ENCODE data around the gene MAPK8IP3.

MAPK8IP3 gene

DNA sequence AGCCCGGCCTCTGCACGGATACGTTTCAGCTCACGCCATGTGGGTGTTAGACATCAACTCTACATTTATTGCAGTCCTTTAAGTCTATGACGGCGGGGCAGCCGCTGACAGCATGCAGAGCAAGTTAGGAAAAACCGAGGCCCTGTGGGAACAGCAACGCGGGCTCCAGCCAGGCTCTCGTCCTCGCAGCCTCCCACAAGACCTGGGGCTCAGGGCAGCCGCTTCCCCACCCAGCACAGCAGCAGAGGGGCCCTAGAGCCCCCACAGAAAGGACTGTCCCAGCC, 70.6 kb downstream of the MAPK8IP3 start:
- no peak for DNase-seq

DNA sequence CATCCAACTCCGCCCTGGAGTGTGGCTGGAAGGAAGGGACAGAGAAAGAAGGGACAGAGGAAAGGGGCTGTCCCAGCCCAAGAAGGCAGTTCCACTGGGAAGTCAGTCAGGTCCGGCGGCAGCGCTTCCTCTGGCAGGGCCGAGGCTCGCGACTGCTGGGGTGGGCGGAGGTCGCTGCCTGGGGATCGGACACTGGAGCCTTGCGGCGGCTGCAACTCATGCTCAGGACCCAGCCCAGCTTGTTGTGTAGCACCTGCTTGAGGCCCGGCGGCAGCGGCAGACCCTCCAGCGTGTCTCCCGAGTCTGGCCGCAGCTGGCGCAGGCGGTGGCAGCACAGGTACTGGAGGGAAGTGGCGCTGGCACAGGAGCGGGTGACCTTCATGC, 71.0 kb downstream of the MAPK8IP3 start:
- no peak for DNase-seq

DNA sequence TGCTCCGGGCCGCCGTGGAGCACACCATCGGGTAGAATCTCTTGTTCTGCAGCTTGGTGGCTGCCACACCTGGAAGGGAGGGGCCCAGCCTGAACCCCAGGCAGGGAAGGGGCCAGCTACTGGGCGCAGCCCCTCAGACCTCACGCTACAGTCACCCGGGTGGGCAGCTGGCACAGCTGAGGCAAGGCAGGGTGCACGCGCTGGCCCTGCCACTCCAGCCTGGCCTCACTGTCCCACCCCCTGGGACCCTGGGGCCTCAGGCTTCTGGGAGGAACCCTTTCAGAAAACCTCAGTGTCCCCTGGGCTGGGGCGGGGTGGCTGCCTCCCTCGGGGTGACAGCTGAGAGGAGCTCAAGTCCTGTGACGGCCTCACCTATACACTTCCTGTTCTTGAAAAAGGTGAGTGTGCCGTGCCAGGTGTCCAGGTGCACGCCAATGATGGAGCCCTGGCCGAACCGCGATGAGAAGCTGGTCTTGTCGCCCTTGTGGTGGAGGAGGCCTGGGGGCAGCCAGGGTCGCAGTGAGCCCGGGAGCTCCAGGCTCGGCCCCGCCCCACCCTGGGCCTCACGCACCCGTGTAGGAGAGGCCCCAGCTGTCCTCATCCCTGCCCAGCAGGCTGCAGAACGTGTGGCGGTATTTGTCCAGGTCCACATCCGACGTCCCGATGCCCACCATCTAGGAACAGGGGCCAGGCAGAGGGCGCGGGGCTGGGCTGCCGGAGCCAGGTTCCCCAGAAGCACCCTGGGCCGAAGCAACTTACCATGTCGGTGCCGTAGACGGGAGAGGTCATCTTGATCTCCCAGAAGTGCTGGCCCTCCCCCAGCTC, 71.6 kb downstream of the MAPK8IP3 start:
- no peak for DNase-seq

DNA sequence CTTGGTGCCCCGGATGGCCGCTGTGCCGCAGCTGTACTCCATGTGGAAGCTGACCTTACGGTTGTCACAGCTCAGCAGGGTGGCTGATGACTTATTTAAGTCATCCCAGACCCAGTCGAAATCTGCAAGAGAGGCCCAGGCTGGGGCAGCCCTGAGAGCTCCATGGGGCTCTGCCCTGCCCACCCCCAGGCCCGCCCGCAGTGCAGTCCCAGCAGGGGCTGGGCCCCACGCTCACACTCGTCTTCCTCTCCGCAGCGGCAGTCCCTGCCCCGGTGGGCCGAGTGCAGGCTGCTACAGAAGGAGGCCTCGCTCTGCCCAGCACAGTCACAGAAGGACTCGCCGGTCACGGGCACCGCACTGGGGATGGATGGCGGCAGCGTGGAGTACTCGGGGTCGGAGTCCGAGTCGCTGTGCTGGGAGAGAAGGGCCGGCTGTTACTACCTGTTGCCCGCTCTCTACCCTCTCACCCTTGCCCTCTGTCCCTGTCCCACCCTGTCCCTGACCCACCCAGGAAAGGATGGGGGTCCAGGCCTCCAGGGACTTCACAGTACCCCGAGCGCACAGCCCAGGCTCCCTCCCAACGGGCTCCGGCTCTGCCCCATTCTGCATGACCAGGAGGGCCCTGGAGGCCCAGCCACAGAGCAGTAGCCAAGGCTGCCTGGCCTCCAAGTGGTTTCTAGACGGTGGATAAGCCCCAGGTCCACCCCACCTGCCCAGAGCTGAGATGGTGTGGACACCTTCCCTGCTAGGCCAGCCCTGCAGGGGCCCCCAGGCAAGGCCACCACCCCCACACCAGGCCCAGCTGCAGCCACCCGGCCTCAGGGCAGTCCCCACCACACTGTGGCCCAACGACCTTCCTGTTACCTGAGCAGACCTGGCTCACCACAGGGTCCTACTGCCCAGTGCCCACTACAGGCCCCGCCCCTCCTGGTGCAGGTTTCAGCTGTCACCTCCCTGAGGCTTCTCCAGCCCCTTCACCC, 72.5 kb downstream of the MAPK8IP3 start:
- no peak for DNase-seq

DNA sequence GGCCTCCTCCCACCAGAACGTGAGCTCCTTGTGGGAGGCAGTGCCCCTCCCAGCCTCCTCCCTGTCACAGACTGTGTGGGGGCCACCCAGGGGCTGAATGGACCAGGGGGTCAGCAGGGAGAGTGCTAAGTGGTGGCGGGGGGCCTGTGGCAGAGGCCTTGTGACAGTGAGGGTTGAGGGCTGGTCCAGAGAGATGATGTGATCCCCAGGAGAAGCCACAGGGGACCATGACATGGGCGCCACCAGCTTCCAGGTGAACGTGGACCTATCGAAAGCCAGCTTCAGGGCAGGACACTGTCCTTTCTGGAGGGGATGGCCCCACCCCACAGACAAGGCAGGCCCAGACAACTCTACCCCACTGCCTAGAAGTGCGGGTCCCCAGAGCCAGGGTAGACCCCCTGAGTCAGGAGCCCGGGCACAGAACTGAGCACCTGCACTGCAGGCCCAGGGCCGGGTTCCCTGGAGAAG, 73.3 kb downstream of the MAPK8IP3 start:
- no peak for DNase-seq

DNA sequence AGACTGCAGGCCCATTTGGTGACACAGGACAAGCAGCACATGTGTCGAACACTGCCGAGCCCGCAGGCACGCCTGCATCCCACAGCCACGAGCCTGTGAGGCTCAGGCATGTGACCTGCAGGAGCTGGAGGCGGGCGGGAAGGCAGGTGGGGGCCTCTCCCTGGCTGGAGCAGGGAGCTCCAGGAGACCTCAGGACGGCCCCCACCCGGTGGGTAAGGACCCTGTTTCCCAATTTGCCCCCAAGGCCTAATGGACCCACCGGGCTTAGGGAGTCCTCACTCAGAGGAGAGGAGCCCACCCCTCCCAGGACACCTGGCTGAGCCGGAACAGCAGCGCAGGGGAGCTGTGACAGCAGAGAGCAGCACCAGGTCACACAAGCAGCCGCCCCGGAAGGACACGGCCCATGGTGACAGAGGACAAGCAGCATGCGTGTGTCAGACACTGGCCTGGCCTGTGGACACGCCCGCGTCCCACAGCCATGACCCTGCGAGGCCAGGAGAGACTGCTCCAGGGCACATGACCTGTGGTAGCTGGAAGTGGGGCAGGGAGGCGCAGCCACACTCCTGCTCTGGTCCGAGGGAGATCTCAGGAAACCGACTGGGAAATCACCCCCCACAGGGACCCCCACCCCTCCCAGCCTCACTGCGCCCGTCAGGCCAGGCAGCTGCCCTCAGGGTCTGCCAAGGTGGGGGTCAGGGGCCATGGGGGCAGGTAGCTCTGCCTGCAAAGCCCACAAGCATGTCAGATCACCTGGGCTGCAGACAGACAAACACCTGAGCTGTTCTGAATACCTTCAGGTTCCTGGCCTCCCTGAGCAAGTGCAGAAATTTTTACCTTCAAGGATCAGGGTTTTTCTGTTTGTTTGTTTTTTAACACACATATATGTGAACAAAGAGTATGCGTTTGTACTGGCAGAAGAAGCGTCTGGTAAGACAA, 74.0 kb downstream of the MAPK8IP3 start:
- DNase-seq: no peak

DNA sequence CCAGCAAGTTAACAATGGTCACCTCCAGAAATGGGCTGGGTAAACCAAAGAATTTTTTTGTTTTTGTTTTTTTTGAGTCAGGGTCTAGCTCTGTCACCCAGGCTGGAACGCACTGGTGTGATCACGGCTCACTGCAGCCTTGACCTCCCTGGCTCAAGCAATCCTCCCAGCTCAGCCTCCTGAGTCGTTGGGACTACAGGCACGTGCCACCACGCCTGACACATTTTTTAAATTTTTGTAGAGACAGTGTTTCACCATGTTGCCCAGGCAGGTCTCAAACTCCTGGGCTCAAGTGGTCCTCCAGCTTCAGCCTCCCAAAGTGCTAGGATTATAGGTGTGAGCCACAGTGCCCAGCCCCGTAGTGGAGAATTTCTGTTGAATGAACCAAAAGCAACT, 74.7 kb downstream of the MAPK8IP3 start:
- no peak for DNase-seq

DNA sequence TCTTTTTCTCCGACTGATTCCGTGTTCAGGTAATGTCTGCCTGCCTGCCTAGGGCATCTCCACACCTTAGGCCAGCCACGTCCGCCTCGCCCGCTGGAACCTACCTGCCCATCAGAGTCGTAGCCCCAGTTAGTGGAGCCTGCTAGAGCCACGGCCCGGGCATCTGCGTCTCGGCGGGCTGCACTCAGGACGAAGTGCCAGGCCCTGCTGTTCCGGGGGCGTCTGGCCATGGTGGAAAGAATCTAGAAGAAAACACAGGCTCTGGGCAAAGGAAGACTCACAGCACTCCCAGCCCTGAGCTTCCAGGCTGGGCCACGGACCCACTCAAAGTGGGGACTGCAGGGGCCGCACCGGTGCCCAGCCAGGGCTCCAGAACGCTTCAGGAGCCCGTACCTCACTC, 75.3 kb downstream of the MAPK8IP3 start:
- DNase-seq: no peak

DNA sequence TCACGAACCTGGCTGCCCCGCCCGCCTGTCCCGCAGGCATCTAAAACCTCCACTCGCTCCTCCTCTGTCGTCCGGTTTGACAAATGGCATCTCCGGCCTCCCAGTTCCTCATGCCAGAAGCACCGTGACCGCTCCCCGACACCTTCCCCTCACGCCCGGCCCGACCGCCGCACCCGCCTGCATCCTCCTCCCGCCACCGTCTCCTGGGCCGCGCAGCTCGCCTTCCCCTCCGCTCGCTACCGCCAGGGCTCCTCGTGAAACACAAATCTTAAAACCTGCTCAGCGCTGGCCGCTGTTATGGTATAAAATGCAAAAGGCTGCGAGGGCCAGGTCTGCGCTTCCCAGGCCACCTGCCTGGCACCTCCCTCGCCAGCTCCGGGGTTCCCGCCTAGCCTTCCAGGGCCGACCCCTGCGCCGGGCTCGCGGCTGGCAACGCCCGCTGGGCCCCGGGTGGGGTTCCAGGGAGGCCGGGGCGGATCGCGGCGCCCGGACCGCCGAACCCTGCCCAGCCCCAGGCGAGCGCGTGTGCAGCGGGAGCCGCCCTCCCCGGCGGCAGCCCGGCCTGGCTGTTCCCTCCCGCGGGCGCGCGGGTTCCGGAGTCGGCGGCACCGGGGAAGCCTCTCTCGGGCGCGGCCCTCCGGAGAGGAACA, 75.9 kb downstream of the MAPK8IP3 start:
- DNase-seq: peak; percentile 28

DNA sequence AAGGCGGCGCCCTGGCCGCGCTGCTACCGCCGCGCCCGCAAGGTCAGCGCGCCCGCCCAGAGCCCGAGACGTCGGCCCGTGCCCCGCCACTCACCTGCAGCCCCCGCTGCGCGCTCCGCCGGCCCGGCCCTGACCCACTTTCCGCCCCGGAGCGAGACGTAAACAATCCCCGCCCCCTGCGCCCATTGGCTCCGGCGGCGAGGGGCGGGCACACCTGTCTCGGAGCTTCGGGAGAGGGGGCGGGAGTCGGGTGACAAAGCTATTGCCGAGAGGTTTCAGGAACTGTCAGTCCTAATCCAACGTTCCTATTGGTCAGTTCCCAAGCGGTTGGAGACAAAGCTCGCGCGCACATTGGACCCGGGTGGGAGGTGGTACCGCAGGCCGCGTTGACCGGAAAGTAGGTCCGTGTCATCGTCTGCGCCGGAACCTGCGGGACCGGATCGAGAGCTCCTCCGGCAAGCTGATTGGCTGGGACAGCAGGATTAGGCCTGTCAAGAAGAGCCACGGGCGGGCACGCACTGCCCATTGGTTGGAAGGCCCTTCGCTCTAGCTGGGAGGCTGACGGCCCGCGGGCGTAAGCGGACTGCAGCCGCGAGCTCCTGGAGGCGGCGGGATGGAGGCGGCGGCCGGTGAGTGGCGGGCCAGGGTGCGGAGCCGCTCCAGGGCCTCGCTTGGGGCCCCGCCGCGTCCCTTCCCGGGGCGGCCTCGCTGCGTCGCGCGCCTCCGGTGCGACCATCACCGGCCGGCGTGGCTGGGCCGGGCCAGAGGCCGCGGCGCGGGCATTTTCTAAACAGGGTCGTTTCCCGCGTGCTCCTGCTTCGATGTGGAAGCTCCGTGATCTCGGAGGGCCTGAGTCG, 76.6 kb downstream of the MAPK8IP3 start, which contains the start of the genes NUBP2 and SPSB3:
NUBP2 (plus strand) TSS at position 553 of the 857 bp plus-strand sequence; CDS start at position 614, 61 bp downstream.
SPSB3 (minus strand) TSS at position 164 of the 857 bp plus-strand sequence. CDS start 1,088 bp downstream, outside the sequence.
- peak; percentile 100 for DNase-seq

DNA sequence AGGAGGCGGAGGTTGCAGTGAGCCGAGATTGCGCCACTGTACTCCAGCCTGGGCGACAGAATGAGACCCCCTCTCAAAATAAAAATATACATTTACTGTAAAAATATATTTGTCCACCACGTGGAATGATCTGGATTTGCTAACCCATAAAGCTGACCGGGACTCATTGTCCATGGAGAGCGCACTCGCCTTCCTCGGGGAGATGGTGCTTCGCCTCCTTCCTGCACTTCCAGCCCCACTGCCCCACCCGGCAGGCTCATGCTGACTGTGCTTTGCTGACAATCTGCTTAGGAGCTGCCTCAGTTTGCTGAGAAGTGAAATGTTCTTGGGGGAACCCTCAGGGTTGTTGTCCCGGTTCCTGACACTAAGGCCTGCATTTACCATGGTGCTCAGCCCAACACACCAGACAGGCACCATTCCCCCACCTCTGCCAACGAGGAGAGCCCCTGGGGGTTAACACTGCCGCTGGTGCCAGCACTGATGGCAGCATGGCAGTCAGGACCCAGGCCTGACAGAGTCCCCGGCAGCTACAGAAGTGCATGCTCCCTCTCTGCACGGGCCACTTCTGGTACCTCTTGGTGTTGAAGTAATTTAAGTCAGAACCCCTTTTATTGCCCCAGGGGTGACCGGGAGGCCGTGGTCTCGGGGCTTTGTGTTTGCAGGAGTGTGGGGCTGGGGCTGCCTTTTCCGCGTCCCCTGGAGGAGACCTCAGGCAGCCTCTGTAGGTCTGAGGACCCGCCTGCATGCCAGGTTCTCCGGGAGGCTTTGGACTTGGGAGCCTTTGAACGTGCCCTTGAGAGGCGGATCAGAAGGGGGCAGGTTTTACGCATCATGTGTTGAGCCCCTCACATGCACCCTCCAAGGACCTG, 79.2 kb downstream of the MAPK8IP3 start:
- no peak for DNase-seq

DNA sequence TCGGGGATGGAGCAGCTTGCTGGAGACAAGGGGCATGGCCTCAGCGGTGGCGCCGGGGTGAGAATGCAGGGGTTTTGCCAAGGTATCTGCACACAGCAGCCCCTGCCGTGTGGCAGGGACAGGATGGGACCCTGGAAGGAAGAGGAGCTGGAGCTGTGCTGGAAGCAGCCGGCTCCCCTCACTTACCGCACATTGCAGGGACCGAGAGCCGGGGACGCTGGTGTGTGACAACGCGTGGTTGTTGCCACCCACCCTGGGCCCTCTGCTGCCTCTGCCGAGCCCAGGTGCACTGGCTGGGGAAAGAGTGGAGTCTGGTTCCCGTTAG, 79.8 kb downstream of the MAPK8IP3 start:
- no peak for DNase-seq

DNA sequence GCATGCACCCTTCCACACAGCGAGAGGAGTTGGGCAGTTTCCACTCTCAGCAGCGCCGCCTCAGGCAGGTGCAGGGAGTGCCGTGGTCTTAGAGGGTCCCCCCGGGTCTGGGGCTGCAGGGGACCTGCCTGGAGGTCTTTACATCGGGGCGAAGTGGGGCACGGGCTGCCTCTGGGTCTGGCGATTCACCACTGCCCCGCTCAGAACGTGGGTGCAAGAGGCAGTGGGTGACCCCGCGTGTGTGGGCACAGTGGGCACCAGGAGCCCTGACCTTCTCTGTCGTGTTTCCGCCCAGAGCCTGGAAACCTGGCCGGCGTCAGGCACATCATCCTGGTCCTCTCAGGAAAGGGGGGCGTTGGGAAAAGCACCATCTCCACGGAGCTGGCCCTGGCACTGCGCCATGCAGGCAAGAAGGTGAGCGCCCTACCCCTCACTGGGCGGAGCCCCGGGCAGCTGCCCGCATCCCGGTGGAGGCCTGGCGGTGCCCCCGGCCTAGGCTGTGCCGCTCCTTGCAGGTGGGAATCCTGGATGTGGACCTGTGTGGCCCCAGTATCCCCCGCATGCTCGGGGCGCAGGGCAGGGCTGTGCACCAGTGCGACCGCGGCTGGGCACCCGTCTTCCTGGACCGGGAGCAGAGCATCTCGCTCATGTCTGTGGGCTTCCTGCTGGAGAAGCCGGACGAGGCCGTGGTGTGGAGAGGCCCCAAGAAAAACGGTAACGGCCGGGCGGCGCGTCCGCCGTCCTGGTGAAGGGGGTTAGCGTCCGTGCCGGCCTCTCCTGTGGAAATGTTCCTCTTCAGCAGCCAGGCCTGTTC, 80.5 kb downstream of the MAPK8IP3 start:
- no peak for DNase-seq

DNA sequence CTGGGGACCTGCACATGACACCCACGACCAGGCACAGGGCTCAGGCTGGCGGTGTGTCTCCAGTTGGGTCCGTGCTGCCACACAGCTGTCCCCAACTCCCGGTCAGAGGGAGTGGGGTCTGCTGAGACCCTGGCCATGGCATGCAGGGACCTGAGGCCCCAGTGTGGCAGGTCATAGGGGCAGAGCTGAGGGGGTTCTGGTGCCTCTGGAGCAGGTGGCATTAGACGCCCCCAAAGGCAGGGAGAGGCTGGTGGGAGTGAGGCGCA, 81.0 kb downstream of the MAPK8IP3 start:
- DNase-seq: no peak

DNA sequence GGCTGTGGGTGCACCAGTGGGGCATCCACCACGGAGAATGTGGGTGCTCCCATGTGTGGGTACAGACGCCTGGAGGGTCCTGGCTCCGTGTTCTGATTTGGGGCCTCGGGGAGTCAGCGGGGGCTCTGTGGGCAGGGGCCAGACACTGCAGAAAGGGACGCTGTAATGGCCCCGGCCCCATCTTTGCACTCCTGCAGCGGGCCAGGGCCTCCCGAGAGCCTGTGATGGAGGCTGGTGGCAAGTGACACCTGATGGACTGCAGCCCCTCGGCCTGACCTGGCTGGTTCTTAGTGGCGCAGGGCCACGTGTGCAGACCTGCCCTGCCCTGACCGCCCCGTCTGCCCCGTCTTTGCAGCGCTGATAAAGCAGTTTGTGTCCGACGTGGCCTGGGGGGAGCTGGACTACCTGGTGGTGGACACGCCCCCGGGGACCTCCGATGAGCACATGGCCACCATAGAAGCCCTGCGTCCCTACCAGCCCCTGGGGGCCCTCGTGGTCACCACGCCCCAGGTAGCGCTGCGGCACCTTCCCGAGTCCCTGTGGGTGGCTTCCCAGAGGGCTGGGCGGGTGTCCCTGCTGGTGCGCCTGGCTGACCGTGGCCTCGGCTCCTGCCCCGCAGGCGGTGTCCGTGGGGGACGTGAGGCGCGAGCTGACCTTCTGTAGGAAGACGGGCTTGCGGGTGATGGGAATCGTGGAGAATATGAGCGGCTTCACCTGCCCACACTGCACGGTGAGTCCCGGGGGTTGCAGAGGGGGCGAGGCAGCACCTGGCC, 81.5 kb downstream of the MAPK8IP3 start:
- DNase-seq: no peak

DNA sequence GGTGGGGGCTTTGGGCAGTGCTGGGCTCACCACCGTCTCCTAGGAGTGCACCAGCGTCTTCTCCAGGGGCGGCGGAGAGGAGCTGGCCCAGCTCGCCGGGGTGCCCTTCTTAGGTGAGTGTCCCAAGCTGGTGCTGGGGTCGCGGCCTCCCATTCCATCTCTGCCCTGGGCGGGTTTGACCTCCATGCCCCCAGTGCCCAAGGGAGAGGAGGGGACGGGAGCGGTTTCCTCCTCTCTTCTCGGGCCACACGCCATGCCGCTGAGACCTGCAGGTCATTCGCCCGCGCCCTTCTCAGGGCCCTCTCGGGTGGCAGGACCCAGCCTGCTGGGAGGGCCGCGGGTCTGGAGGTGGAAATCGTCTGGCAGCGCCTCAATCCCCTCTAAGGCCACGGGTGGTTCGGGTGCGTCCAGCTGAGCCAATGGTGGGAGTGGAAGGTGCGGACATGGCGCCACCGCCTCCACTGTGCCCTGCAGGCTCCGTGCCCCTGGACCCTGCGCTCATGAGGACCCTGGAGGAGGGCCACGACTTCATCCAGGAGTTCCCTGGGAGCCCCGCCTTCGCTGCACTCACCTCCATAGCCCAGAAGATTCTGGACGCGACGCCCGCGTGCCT, 82.2 kb downstream of the MAPK8IP3 start:
- no peak for DNase-seq

DNA sequence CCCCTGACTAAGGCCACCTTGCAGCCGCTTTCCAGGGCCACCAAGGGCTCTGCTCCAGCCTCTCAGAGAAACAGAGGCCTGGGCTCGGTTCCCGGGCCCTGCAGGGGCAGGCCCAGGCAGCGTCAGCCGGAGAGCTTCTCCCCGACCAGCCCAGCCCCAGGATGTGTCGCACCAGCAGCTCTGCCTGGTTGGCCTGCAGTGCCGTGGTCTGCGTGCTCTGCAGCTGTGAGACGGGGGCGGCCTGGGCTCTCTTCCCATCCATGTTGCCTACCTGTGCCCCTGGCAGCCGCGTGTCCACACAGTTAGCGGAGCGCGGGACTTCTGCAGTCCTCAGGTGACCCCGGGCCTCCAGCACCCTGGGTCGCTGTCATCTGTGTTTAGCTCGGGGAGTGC, 82.7 kb downstream of the MAPK8IP3 start:
- DNase-seq: no peak

DNA sequence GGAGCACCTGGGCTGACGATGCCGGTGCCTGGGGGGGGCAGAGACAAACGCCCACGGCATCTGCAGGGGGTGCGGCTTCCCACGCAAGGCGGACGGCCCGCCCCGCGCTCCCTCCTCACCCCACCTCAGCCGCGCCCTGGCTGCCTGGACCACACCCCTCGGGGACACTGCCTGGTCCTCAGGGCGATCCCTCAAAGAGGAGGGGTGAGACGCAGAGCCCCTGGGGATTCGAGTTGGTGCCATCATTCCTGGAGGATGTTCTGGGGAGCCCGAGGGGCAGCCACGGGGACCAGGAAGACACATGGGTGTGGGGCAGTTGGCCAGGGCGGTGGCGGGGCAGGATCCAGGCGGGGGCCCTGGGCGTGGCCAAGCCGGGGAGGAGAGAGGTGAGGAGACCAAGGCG, 83.6 kb downstream of the MAPK8IP3 start:
- DNase-seq: no peak
